Type B pancreatic cell (in vitro differentiated cells): ENCODE results near the gene UBAC2. TPM values are rescaled to one million over a fixed set of nuclear protein-coding genes. Genes with fewer than 3 reads are reported as not detected.

Experiments used
- DNase-seq: peaks from one replicate; pipeline ENCODE4 v3.0.0; 2021; ENCODE audit warnings: mixed read lengths; ENCODE audit not compliant: unreplicated experiment; ENCODE audit errors: extremely low spot score
- H3K27ac Mint-ChIP-seq: 2 replicates; pipeline ENCODE4 v1.8.0; 2021; ENCODE audit warnings: mild to moderate bottlenecking, mixed read lengths
- H3K27me3 Mint-ChIP-seq: 2 replicates; pipeline ENCODE4 v1.8.0; 2021; ENCODE audit warnings: mixed read lengths
- H3K36me3 Mint-ChIP-seq: 2 replicates; pipeline ENCODE4 v1.8.0; 2021; ENCODE audit warnings: mixed read lengths
- H3K4me1 Mint-ChIP-seq: one replicate; pipeline ENCODE4 v1.8.0; 2021; ENCODE audit warnings: mixed read lengths; ENCODE audit not compliant: unreplicated experiment
- H3K4me3 Mint-ChIP-seq: 2 replicates; pipeline ENCODE4 v1.8.0; 2021; ENCODE audit warnings: mild to moderate bottlenecking, mixed read lengths
- H3K9me3 Mint-ChIP-seq: 2 replicates; pipeline ENCODE4 v1.8.0; 2021; ENCODE audit warnings: mixed read lengths
- CTCF ChIP-seq: fragments of 200-600 bp; sonication (generic); conservative IDR thresholded peaks from 2 replicates; pipeline ENCODE4 v1.5.0; 2021; ENCODE audit warnings: antibody characterized with exemption, mild to moderate bottlenecking
- total RNA-seq: library from RNA; stranded (reverse); gene quantifications from 2 replicates; pipeline ENCODE4 v1.2.1, GENCODE V29; 2021; ENCODE audit warnings: low replicate concordance

Gene UBAC2
- total RNA-seq, 1 donor from 2014 or later = 66.0 TPM

- H3K4me3 Mint-ChIP-seq = no peak overlapping the region
- no peaks in the 10 kb centered on the region for H3K27me3 Mint-ChIP-seq
- H3K9me3 Mint-ChIP-seq = no peaks in the 10 kb centered on the region
- no peak for DNase-seq
- no peak for TF ChIP-seq CTCF
- H3K27ac Mint-ChIP-seq = no peak overlapping the region
- peaks cover 31% of the 10 kb centered on the region for H3K36me3 Mint-ChIP-seq
- no peaks in the 10 kb centered on the region for H3K4me1 Mint-ChIP-seq
Observed at GRCh38 chr13:99375738-99376080, 175.1 kb downstream of the UBAC2 start.

- DNase-seq = no peak
- no peak overlapping the region for H3K27ac Mint-ChIP-seq
Observed at GRCh38 chr13:99376132-99376531, 175.5 kb downstream of the UBAC2 start.

GRCh38 chr13:99376924-99377323, 176.3 kb downstream of the UBAC2 start:
- no peak for DNase-seq
- Mint-ChIP-seq H3K9me3 (no peaks in the 10 kb centered on the region), H3K4me3 (no peak overlapping the region), H3K36me3 (peaks cover 24% of the 10 kb centered on the region), H3K27me3 (no peaks in the 10 kb centered on the region), H3K27ac (no peak overlapping the region), H3K4me1 (peaks cover under 1% of the 10 kb centered on the region)
- TF ChIP-seq CTCF = no peak

More at GRCh38 chr13:99376132-99376531, 175.5 kb downstream of the UBAC2 start:
- Mint-ChIP-seq H3K4me3 (no peak overlapping the region), H3K4me1 (no peaks in the 10 kb centered on the region), H3K27me3 (no peaks in the 10 kb centered on the region), H3K36me3 (peaks cover 26% of the 10 kb centered on the region), H3K9me3 (no peaks in the 10 kb centered on the region)
- no peak for TF ChIP-seq CTCF

- Mint-ChIP-seq H3K27me3 (no peaks in the 10 kb centered on the region), H3K36me3 (peaks cover 21% of the 10 kb centered on the region), H3K27ac (no peak overlapping the region), H3K4me1 (peaks cover 7% of the 10 kb centered on the region), H3K4me3 (no peak overlapping the region), H3K9me3 (no peaks in the 10 kb centered on the region)
- DNase-seq = no peak
- no peak for TF ChIP-seq CTCF
Observed at GRCh38 chr13:99377641-99378040, 177.0 kb downstream of the UBAC2 start.

GRCh38 chr13:99378985-99379733, 178.5 kb downstream of the UBAC2 start:
- no peaks in the 10 kb centered on the region for H3K9me3 Mint-ChIP-seq
- no peak overlapping the region for H3K4me3 Mint-ChIP-seq
- H3K36me3 Mint-ChIP-seq = peaks cover 15% of the 10 kb centered on the region
- peaks cover 12% of the 10 kb centered on the region for H3K4me1 Mint-ChIP-seq
- H3K27ac Mint-ChIP-seq = no peak overlapping the region
- no peak for DNase-seq
- H3K27me3 Mint-ChIP-seq = no peaks in the 10 kb centered on the region
- TF ChIP-seq CTCF = no peak
